IMR-90 (cell line): Measurements from ENCODE around the gene TPPP. TPM values are rescaled to one million over a fixed set of nuclear protein-coding genes. Genes with fewer than 3 reads are reported as not detected.

ENCODE experiments used
- ATAC-seq: fragments of 200-7000 bp; cut with Tn5 transposase; 2 replicates; pipeline ENCODE4 v1.9.1; 2020; ENCODE audit warnings: low read depth, mild to moderate bottlenecking, moderate library complexity
- BruUV-seq: library from RNA; stranded (reverse); fragments of 400-500 nt; replicated peaks from 2 replicates; lab custom pipeline; 2021; lab: Mats Ljungman, UMichigan
- CTCF ChIA-PET: fragments of 300-600 bp; formaldehyde crosslinking; extraction: SDS; loops from one replicate; lab custom pipeline; 2021; ENCODE audit warnings: antibody characterized with exemption; lab: Yijun Ruan, JAX
- POLR2A ChIA-PET: fragments of 300-600 bp; sonication (Branson Sonifier 250); formaldehyde crosslinking; loops from one replicate; lab custom pipeline; 2022; ENCODE audit warnings: antibody characterized with exemption; ENCODE audit not compliant: unreplicated experiment; lab: Charles Lee
- DNase-seq: peaks from one replicate; pipeline ENCODE4 v3.0.0; 2013
- H2AFZ ChIP-seq: replicated peaks from 2 replicates; pipeline ENCODE3; 2013; ENCODE audit warnings: low read length, mild to moderate bottlenecking; ENCODE audit not compliant: poor library complexity
- H2AK5ac ChIP-seq: 2 replicates; pipeline ENCODE4 v1.6.1; 2013; ENCODE audit warnings: low read depth, low read length, inconsistent platforms
- H2AK9ac ChIP-seq: replicated peaks from 2 replicates; pipeline ENCODE3; 2013; ENCODE audit warnings: mild to moderate bottlenecking, low read depth, low read length, moderate library complexity; ENCODE audit not compliant: poor library complexity
- H2BK120ac ChIP-seq: 2 replicates; pipeline ENCODE4 v1.6.1; 2013; ENCODE audit warnings: low read depth, low read length, inconsistent platforms
- H2BK15ac ChIP-seq: 3 replicates; pipeline ENCODE4 v1.6.1; 2013; ENCODE audit warnings: low read depth, low read length, inconsistent platforms
- H2BK20ac ChIP-seq: 2 replicates; pipeline ENCODE4 v1.6.1; 2013; ENCODE audit warnings: low read depth, mild to moderate bottlenecking, inconsistent platforms, low read length, moderate library complexity
- H2BK5ac ChIP-seq: 2 replicates; pipeline ENCODE4 v1.6.1; 2013; ENCODE audit warnings: mild to moderate bottlenecking, low read depth, low read length, inconsistent platforms; ENCODE audit not compliant: poor library complexity, severe bottlenecking
- H3K14ac ChIP-seq: replicated peaks from 2 replicates; pipeline ENCODE4 v1.6.1; 2013; ENCODE audit warnings: low read depth, low read length, inconsistent platforms
- H3K18ac ChIP-seq: 2 replicates; pipeline ENCODE4 v1.6.1; 2013; ENCODE audit warnings: low read depth, low read length, control low read depth
- H3K23ac ChIP-seq: 2 replicates; pipeline ENCODE4 v1.6.1; 2013; ENCODE audit warnings: low read depth, low read length, inconsistent platforms
- H3K27ac ChIP-seq: 2 replicates; pipeline ENCODE4 v1.5.1; 2013; ENCODE audit warnings: mild to moderate bottlenecking, control low read depth, low read length; ENCODE audit not compliant: insufficient read depth
- H3K27me3 ChIP-seq: 2 replicates; pipeline ENCODE4 v1.6.1; 2013; ENCODE audit warnings: low read length; ENCODE audit not compliant: control insufficient read depth, insufficient read depth
- H3K36me3 ChIP-seq: 2 replicates; pipeline ENCODE4 v1.6.1; 2013; ENCODE audit warnings: low read length, mixed read lengths; ENCODE audit not compliant: control insufficient read depth, insufficient read depth
- H3K4ac ChIP-seq: 2 replicates; pipeline ENCODE4 v1.6.1; 2013; ENCODE audit warnings: low read depth, low read length, inconsistent platforms
- H3K4me1 ChIP-seq: 2 replicates; pipeline ENCODE4 v1.6.1; 2013; ENCODE audit warnings: low read length, mixed read lengths; ENCODE audit not compliant: control insufficient read depth, insufficient read depth
- H3K4me2 ChIP-seq: 2 replicates; pipeline ENCODE4 v1.6.1; 2013; ENCODE audit warnings: low read depth, mild to moderate bottlenecking, control low read depth, low read length, moderate library complexity
- H3K4me3 ChIP-seq: 2 replicates; pipeline ENCODE4 v1.5.1; 2013; ENCODE audit warnings: low read depth, mild to moderate bottlenecking, control low read depth, low read length, moderate library complexity; ENCODE audit not compliant: insufficient read depth
- H3K56ac ChIP-seq: 2 replicates; pipeline ENCODE4 v1.6.1; 2013; ENCODE audit warnings: low read length, inconsistent platforms; ENCODE audit not compliant: insufficient read depth; ENCODE audit errors: extremely low read depth
- H3K79me1 ChIP-seq, 2 experiments: 2 replicates each; pipeline ENCODE4 v1.6.1; 2013; ENCODE audit warnings: low read length in 2 of 2, inconsistent platforms in 1 of 2, low read depth in 1 of 2
- H3K9ac ChIP-seq: 2 replicates; pipeline ENCODE4 v1.6.1; 2013; ENCODE audit warnings: low read depth, low read length, control low read depth
- H3K9me1 ChIP-seq: 2 replicates; pipeline ENCODE4 v1.6.1; 2013; ENCODE audit warnings: low read length, inconsistent platforms; ENCODE audit not compliant: insufficient read depth
- H3K9me3 ChIP-seq: 2 replicates; pipeline ENCODE4 v1.6.1; 2013; ENCODE audit warnings: low read length; ENCODE audit not compliant: control insufficient read depth, insufficient read depth
- H4K20me1 ChIP-seq: 2 replicates; pipeline ENCODE4 v1.6.1; 2013; ENCODE audit warnings: low read length, inconsistent platforms; ENCODE audit not compliant: insufficient read depth
- H4K5ac ChIP-seq: 2 replicates; pipeline ENCODE4 v1.6.1; 2013; ENCODE audit warnings: mild to moderate bottlenecking, low read depth, low read length, control low read depth
- H4K8ac ChIP-seq, 2 experiments: 2 replicates each; pipeline ENCODE4 v1.6.1; 2013; ENCODE audit warnings: low read depth in 2 of 2, low read length in 2 of 2, control low read depth in 1 of 2, inconsistent platforms in 1 of 2
- H4K91ac ChIP-seq: 2 replicates; pipeline ENCODE4 v1.6.1; 2013; ENCODE audit warnings: low read depth, low read length, inconsistent platforms; ENCODE audit not compliant: insufficient read depth
- BHLHE40 ChIP-seq: fragments of 150-350 bp; IDR thresholded peaks from 2 replicates; pipeline ENCODE4 v1.6.1; 2016; ENCODE audit warnings: mild to moderate bottlenecking, low read depth, low read length
- CEBPB ChIP-seq: IDR thresholded peaks from 2 replicates; pipeline ENCODE4 v1.6.1; 2012; ENCODE audit warnings: low read depth, low read length, improper control_type of control experiment
- CHD1 ChIP-seq: IDR thresholded peaks from 2 replicates; pipeline ENCODE4 v1.6.1; 2012; ENCODE audit warnings: low read depth, low read length, improper control_type of control experiment
- CTCF ChIP-seq: conservative IDR thresholded peaks from 2 replicates; pipeline ENCODE4 v1.5.1; 2012; ENCODE audit warnings: mild to moderate bottlenecking, low read depth, low read length, improper control_type of control experiment
- ELK1 ChIP-seq: fragments of 150-350 bp; IDR thresholded peaks from 2 replicates; pipeline ENCODE4 v1.6.1; 2016; ENCODE audit warnings: low read depth, mild to moderate bottlenecking, low read length, moderate library complexity, borderline replicate concordance
- FOS ChIP-seq: fragments of 150-350 bp; IDR thresholded peaks from 2 replicates; pipeline ENCODE4 v1.6.1; 2016; ENCODE audit warnings: low read depth, low read length
- MAFK ChIP-seq: IDR thresholded peaks from 2 replicates; pipeline ENCODE4 v1.6.1; 2012; ENCODE audit warnings: low read depth, low read length, improper control_type of control experiment
- MAZ ChIP-seq: IDR thresholded peaks from 2 replicates; pipeline ENCODE4 v1.6.1; 2012; ENCODE audit warnings: low read depth, mild to moderate bottlenecking, low read length, improper control_type of control experiment, moderate library complexity, borderline replicate concordance
- MXI1 ChIP-seq: IDR thresholded peaks from 2 replicates; pipeline ENCODE4 v1.6.1; 2012; ENCODE audit warnings: low read depth, mild to moderate bottlenecking, low read length, moderate library complexity, borderline replicate concordance
- WGBS, 2 experiments: methylation state at CpG; one replicate each; pipeline versions ENCODE4 v1.1.5 to v1.1.7; 2013; ENCODE audit warnings: missing lambda C conversion rate in 2 of 2; ENCODE audit not compliant: insufficient read length in 1 of 2; ENCODE audit errors: extremely low coverage in 2 of 2; 5-methylcytosine and 5-hydroxymethylcytosine counted together
- dilution Hi-C: fragments of 300-500 bp; cut with HindIII; formaldehyde crosslinking; loops from one replicate; pipeline ENCODE4 v1.14.3; 2018; ENCODE audit warnings: low sequenced_read_pairs; ENCODE audit not compliant: unreplicated experiment
- in situ Hi-C: fragments of 300-500 bp; cut with MboI; formaldehyde crosslinking; loops from 3 replicates; pipeline ENCODE4 v1.14.3; 2019; ENCODE audit warnings: low sequenced_read_pairs, inconsistent platforms, mixed read lengths
- intact Hi-C: fragments of 100-400 bp; cut with micrococcal nuclease; formaldehyde crosslinking; loops from 2 replicates; pipeline ENCODE4 v1.10.0; 2022
- polyA plus RNA-seq, 3 experiments: library from polyadenylated mRNA; depleted of rRNA; stranded (reverse); fragments of >200 nt; gene quantifications; 2 replicates each; pipeline ENCODE4 v1.2.3, GENCODE V29; 2012; ENCODE audit warnings: low replicate concordance in 1 of 3
- total RNA-seq: library from RNA; depleted of rRNA; stranded (reverse); fragments of >200 nt; gene quantifications from 2 replicates; pipeline ENCODE4 v1.2.3, GENCODE V29; 2012

Gene TPPP
- total and polyA plus RNA-seq, 2 of the 4 experiments (the other 2 are of a cell fraction), result under 0.01 to 0.07 TPM

DNA sequence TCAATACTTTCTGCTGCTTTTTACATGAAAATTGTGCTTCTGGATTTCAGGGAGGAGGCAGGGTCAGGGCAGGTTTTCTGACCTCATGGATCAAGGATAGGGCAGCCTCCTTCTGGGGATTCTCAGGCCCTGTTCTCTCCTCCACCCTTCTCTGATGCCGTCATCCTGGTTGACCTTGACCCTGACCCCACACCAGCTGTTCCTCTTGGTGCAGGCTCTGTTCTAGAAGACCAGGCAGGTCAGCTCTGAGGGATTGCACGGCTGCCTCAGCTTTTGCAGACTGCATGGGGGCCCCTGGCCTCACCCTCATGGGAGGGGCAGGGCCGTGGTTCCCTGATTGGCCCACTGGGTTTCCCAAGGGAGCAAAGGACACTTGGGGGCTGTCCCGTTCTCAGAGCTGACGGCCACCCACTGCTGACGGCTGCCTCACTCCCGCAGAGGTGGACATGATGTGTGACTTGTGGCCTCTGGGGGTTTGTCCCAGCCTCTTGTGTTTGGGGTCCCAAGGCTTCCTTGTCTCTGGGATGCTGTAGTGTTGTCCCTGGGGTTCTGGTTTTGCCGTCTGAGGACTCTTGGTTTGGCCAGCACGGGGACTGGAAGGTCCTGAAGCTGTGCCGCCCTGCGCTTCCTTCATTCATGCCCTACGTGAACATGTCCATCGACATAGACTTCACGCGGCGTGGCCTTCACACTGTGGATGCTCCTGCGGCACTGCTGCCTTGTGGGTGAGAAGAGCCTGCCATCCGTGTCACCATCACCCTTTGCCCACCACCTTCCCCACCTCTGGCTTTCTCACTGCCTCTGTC is 46.6 kb downstream of the TPPP start:
- DNase-seq, result no peak
- Histone ChIP-seq H2BK120ac (no peak overlapping the region), H3K27me3 (no peaks in the 10 kb centered on the region), H4K91ac (no peak overlapping the region), H3K9me1 (0 out of 2 replicates have a peak, but pooled peaks cover 3% of the 10 kb centered on the region), H3K56ac (no peak overlapping the region), H4K5ac (no peak overlapping the region), H3K4me3 (no peak overlapping the region), H3K14ac (no peak overlapping the region), H3K4ac (no peak overlapping the region), H3K18ac (no peak overlapping the region), H2AK9ac (no peak overlapping the region), H3K79me1 (no peaks in the 10 kb centered on the region; a peak in 1 of 4 replicates), H2BK5ac (no peak overlapping the region), H3K36me3 (peaks cover 9% of the 10 kb centered on the region), H3K9me3 (no peaks in the 10 kb centered on the region), H2BK20ac (no peak overlapping the region), H4K20me1 (no peaks in the 10 kb centered on the region), H2AFZ (no peak overlapping the region), H2AK5ac (no peak overlapping the region), H3K27ac (no peak overlapping the region), H3K9ac (no peak overlapping the region), H3K4me2 (no peak overlapping the region), H3K23ac (no peak overlapping the region), H3K4me1 (no peaks in the 10 kb centered on the region), H4K8ac (no peak overlapping the region), H2BK15ac (no peak overlapping the region)
- dilution Hi-C loops, result no loop called here
- WGBS, 2 experiments, result 93% methylated on average over 3 of the region's 18 CpGs; no CpG with 5 or more reads in 1 of the 2 experiments
- CTCF ChIA-PET, result no interaction called here
- no peak for TF ChIP-seq CEBPB
- no peak for TF ChIP-seq FOS
- no peak for TF ChIP-seq CTCF
- TF ChIP-seq MAFK, result no peak
- TF ChIP-seq MXI1, result no peak
- TF ChIP-seq CHD1, result no peak
- TF ChIP-seq ELK1, result no peak
- TF ChIP-seq BHLHE40, result no peak
- TF ChIP-seq MAZ, result no peak
- in situ Hi-C loops, result no loop called here
- ATAC-seq, result no peak
- intact Hi-C loops, result no loop called here
- no TSS peak for BruUV-seq
- POLR2A ChIA-PET, result no interaction called here
